CD14-positive monocyte (primary cell): ENCODE results near the gene CTXN1. TPM values are rescaled to one million over a fixed set of nuclear protein-coding genes. Genes with fewer than 3 reads are reported as not detected.

Source experiments
- DNase-seq, 3 donors: peaks; one replicate each; pipeline ENCODE4 v3.0.0-alpha.2; 2011 to 2022
- H2AFZ ChIP-seq: 2 replicates; pipeline ENCODE4 v1.6.0; 2012; ENCODE audit warnings: mild to moderate bottlenecking, low read depth, low read length, inconsistent platforms; ENCODE audit not compliant: insufficient read depth, poor library complexity, severe bottlenecking
- H3K27ac ChIP-seq, 2 donors: 1 replicate in 1 of 2; 2 replicates in 1 of 2; pipeline ENCODE4 v1.5.1; 2012 to 2013; ENCODE audit warnings: low read length in 2 of 2, control low read depth in 1 of 2, inconsistent platforms in 1 of 2, low read depth in 1 of 2, mild to moderate bottlenecking in 1 of 2
- H3K27me3 ChIP-seq, 2 donors: one replicate each; pipeline versions ENCODE4 v1.6.0 to v1.6.1; 2011 to 2013; ENCODE audit warnings: low read length in 2 of 2; ENCODE audit not compliant: control insufficient read depth in 2 of 2, insufficient read depth in 2 of 2
- H3K36me3 ChIP-seq, 2 donors: replicated peaks in 1 of 2; 1 replicate in 1 of 2; 2 replicates in 1 of 2; pipeline versions ENCODE4 v1.5.1 to v1.6.1; 2012 to 2013; ENCODE audit warnings: low read length in 2 of 2, control low read depth in 1 of 2, inconsistent platforms in 1 of 2, mild to moderate bottlenecking in 1 of 2; ENCODE audit not compliant: insufficient read depth in 2 of 2, control insufficient read depth in 1 of 2
- H3K4me1 ChIP-seq, 2 donors: 1 replicate in 1 of 2; 2 replicates in 1 of 2; pipeline versions ENCODE4 v1.5.1 to v1.6.1; 2012 to 2013; ENCODE audit warnings: low read length in 2 of 2, control low read depth in 1 of 2, inconsistent platforms in 1 of 2, mild to moderate bottlenecking in 1 of 2, moderate library complexity in 1 of 2; ENCODE audit not compliant: insufficient read depth in 2 of 2, control insufficient read depth in 1 of 2
- H3K4me2 ChIP-seq: replicated peaks from 2 replicates; pipeline ENCODE3; 2012; ENCODE audit warnings: low read length, moderate library complexity, mild to moderate bottlenecking; ENCODE audit not compliant: poor library complexity, severe bottlenecking; ENCODE audit errors: extremely low read depth
- H3K4me3 ChIP-seq, 3 experiments: fragments of 200-600 bp in 1 of 3; sonication (generic) in 1 of 3; replicated peaks in 1 of 3; 1 replicate in 2 of 3; 2 replicates in 1 of 3; pipeline ENCODE4 v1.5.1; 2011 to 2013; ENCODE audit warnings: low read length in 3 of 3, mild to moderate bottlenecking in 3 of 3, control low read depth in 2 of 3, low read depth in 2 of 3, inconsistent platforms in 1 of 3, moderate library complexity in 1 of 3
- H3K79me2 ChIP-seq: 2 replicates; pipeline ENCODE4 v1.6.0; 2012; ENCODE audit warnings: mild to moderate bottlenecking, control low read depth, inconsistent platforms, low read length, moderate library complexity; ENCODE audit not compliant: insufficient read depth
- H3K9ac ChIP-seq: 2 replicates; pipeline ENCODE4 v1.6.0; 2017; ENCODE audit warnings: low read length, mild to moderate bottlenecking; ENCODE audit not compliant: insufficient read depth, poor library complexity, severe bottlenecking
- H3K9me3 ChIP-seq, 2 donors: replicated peaks in 1 of 2; 1 replicate in 1 of 2; 2 replicates in 1 of 2; pipeline versions ENCODE4 v1.5.1 to v1.6.1; 2012 to 2013; ENCODE audit warnings: low read length in 2 of 2, control low read depth in 1 of 2; ENCODE audit not compliant: control insufficient read depth in 1 of 2, insufficient read depth in 1 of 2
- H4K20me1 ChIP-seq: 2 replicates; pipeline ENCODE4 v1.6.0; 2012; ENCODE audit warnings: mild to moderate bottlenecking, low read length, control low read depth, moderate library complexity; ENCODE audit not compliant: insufficient read depth
- H3K27ac Mint-ChIP-seq, 7 donors: one replicate each; pipeline ENCODE4 v1.8.0; 2020; ENCODE audit warnings: mild to moderate bottlenecking in 7 of 7, mixed read lengths in 7 of 7, moderate library complexity in 6 of 7, inconsistent platforms in 2 of 7
- H3K27me3 Mint-ChIP-seq, 3 donors: one replicate each; pipeline ENCODE4 v1.8.0; 2021 to 2022; ENCODE audit warnings: low read depth in 3 of 3, mild to moderate bottlenecking in 3 of 3, mixed read lengths in 3 of 3, moderate library complexity in 3 of 3, inconsistent platforms in 1 of 3
- H3K36me3 Mint-ChIP-seq, 2 donors: one replicate each; pipeline ENCODE4 v1.8.0; 2020; ENCODE audit warnings: mixed read lengths in 2 of 2, inconsistent platforms in 1 of 2, mild to moderate bottlenecking in 1 of 2
- H3K4me1 Mint-ChIP-seq: one replicate; pipeline ENCODE4 v1.8.0; 2020; ENCODE audit warnings: mild to moderate bottlenecking, mixed read lengths
- H3K4me3 Mint-ChIP-seq, 2 donors: one replicate each; pipeline ENCODE4 v1.8.0; 2020; ENCODE audit warnings: mild to moderate bottlenecking in 2 of 2, mixed read lengths in 2 of 2, moderate library complexity in 1 of 2
- H3K9me3 Mint-ChIP-seq, 7 donors: one replicate each; pipeline ENCODE4 v1.8.0; 2020 to 2022; ENCODE audit warnings: mixed read lengths in 7 of 7, mild to moderate bottlenecking in 6 of 7, moderate library complexity in 6 of 7, inconsistent platforms in 2 of 7
- CTCF ChIP-seq: fragments of 200-600 bp; IDR thresholded peaks from one replicate; pipeline ENCODE4 v1.8.0; 2022; ENCODE audit warnings: antibody characterized with exemption, mild to moderate bottlenecking
- WGBS: methylation state at CpG from one replicate; pipeline ENCODE4 v1.1.5; 2013; ENCODE audit warnings: missing lambda C conversion rate; ENCODE audit not compliant: insufficient coverage; 5-methylcytosine and 5-hydroxymethylcytosine counted together
- intact Hi-C, 2 donors: fragments of 100-400 bp; cut with micrococcal nuclease; formaldehyde crosslinking; loops; one replicate each; pipeline versions ENCODE4 v1.15.0 to v1.15.1; 2023
- polyA plus RNA-seq, 3 donors: library from polyadenylated mRNA; depleted of rRNA in 1 of 3; unstranded in 2 of 3; stranded (reverse) in 1 of 3; fragments of 300-500 nt in 2 of 3; fragments of >200 nt in 1 of 3; fragmentation: Illumina TruSeq in 2 of 3; gene quantifications; 1 replicate in 2 of 3; 2 replicates in 1 of 3; pipeline ENCODE4 v1.2.3, GENCODE V29; 2012 to 2021

CTXN1 gene
- polyA plus RNA-seq, 3 donors: not detected

- H3K79me2 ChIP-seq: no peaks in the 10 kb centered on the region
- peaks cover 29 to 54% of the 10 kb centered on the region in 2 donors for H3K4me1 ChIP-seq
- peaks cover 33 to 43% (median 35%) of the 10 kb centered on the region in 3 donors for H3K27me3 Mint-ChIP-seq
- no peak overlapping the region for H3K4me3 ChIP-seq
- H2AFZ ChIP-seq: no peak overlapping the region
- peak overlapping the region in 1 of 7 donors; percentile 46 for H3K27ac Mint-ChIP-seq
- no peak for TF ChIP-seq CTCF
- no peak for DNase-seq
- H3K9me3 ChIP-seq: peaks cover 0 to 8% of the 10 kb centered on the region in 2 donors
- H4K20me1 ChIP-seq: peaks cover 7% of the 10 kb centered on the region
- no peak overlapping the region for H3K9ac ChIP-seq
- no peak overlapping the region for H3K27ac ChIP-seq
- peaks cover 19% of the 10 kb centered on the region in 2 donors for H3K36me3 Mint-ChIP-seq
- WGBS: 95% methylated on average over 5 of the region's 8 CpGs
- no peak overlapping the region for H3K4me2 ChIP-seq
- H3K4me3 Mint-ChIP-seq: no peak overlapping the region
- peaks cover 10 to 18% of the 10 kb centered on the region in 2 donors for H3K27me3 ChIP-seq
- peaks cover 0 to 14% (median 9%) of the 10 kb centered on the region in 7 donors for H3K9me3 Mint-ChIP-seq
- peaks cover 40% of the 10 kb centered on the region for H3K4me1 Mint-ChIP-seq
- intact Hi-C loops: loop anchor here (5.0 to 10.0 kb wide), 3 partner anchors 51 to 1892 kb away; partner anchors contain the start of genes FBXL12 (in 1 of the 2) and PRR36 (in 1 of the 2)
- H3K36me3 ChIP-seq: peaks cover 12 to 15% of the 10 kb centered on the region in 2 donors
These were observed 3.1 kb downstream of the CTXN1 start for GRCh38 chr19:7922836-7923195.

DNA sequence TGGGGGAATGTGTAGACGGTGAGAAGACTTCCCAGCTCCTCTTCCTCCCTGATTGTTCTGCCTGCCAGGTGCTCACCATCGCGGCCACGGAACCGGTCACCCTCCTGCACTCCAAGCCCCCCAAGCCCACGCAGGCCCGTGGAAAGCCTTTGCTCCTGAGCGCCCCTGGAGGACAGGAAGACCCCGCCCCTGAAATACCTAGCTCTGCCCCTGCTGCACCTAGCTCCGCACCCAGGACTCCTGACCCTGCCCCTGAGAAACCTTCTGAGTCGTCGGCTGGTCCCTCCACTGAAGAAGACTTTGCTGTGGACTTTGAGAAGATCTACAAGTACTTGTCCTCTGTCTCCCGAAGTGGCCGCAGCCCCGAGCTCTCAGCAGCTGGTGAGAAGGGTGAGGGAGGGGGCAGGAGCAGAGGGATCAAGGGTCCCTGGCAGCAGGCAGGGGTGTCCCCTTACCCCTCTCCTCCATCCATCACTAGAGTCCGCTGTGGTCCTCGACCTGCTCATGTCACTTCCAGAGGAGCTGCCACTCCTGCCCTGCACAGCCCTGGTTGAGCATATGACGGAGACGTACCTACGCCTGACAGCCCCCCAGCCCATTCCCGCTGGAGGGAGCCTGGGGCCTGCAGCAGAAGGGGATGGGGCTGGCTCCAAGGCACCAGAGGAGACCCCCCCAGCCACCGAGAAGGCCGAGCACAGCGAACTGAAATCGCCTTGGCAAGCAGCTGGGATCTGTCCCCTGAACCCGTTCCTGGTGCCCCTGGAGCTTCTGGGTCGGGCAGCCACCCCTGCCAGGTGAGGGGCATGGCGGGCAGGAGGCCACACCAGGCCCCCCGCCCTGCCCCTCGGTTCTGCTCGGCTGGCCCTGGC, 3.7 kb downstream of the CTXN1 start:
- peak overlapping the region in 4 of 7 donors; percentile 70 to 98 (median 90) for H3K27ac Mint-ChIP-seq
- WGBS: 97% methylated on average over 23 of the region's 31 CpGs
- Histone ChIP-seq H4K20me1 (peaks cover 7% of the 10 kb centered on the region), H3K9me3 (peaks cover 0 to 8% of the 10 kb centered on the region in 2 donors), H3K9ac (no peak overlapping the region), H2AFZ (no peak overlapping the region), H3K4me3 (peak overlapping the region in 2 of 3 experiments; percentile 69 to 87), H3K36me3 (peaks cover 12 to 15% of the 10 kb centered on the region in 2 donors), H3K79me2 (no peaks in the 10 kb centered on the region), H3K27ac (no peak overlapping the region), H3K4me2 (peak overlapping the region; percentile 75), H3K27me3 (peaks cover 13 to 21% of the 10 kb centered on the region in 2 donors), H3K4me1 (peaks cover 32 to 60% of the 10 kb centered on the region in 2 donors)
- H3K36me3 Mint-ChIP-seq: peaks cover 19% of the 10 kb centered on the region in 2 donors
- H3K4me3 Mint-ChIP-seq: peak overlapping the region; percentile 31 to 75
- H3K27me3 Mint-ChIP-seq: peaks cover 36 to 49% (median 37%) of the 10 kb centered on the region in 3 donors
- no peak for DNase-seq
- intact Hi-C loops: loop anchor here (5.0 to 10.0 kb wide), 3 partner anchors 50 to 1893 kb away; partner anchors contain the start of genes FBXL12 (in 1 of the 2) and PRR36 (in 1 of the 2)
- TF ChIP-seq CTCF: no peak
- peaks cover 43% of the 10 kb centered on the region for H3K4me1 Mint-ChIP-seq
- H3K9me3 Mint-ChIP-seq: peaks cover 0 to 17% (median 9%) of the 10 kb centered on the region in 7 donors
